H1 (cell line): ENCODE results near the gene ADM. TPM values are rescaled to one million over a fixed set of nuclear protein-coding genes. Genes with fewer than 3 reads are reported as not detected.

ENCODE experiments used
- ASH2L ChIP-seq: fragments of 200-600, 300-600 bp; sonication (generic); IDR thresholded peaks from one replicate; pipeline ENCODE4 v1.7.1; 2017; ENCODE audit warnings: low read length
- GABPA ChIP-seq: IDR thresholded peaks from 2 replicates; pipeline ENCODE4 v1.6.1; 2011; ENCODE audit warnings: mild to moderate bottlenecking, low read length, moderate library complexity, borderline replicate concordance; ENCODE audit not compliant: insufficient read depth
- JUN ChIP-seq: IDR thresholded peaks from 2 replicates; pipeline ENCODE4 v1.6.1; 2011; ENCODE audit warnings: low read depth, mild to moderate bottlenecking, improper control_type of control experiment, low read length
- KDM4A ChIP-seq: IDR thresholded peaks from one replicate; pipeline ENCODE4 v1.7.1; 2012; ENCODE audit warnings: low read depth, mild to moderate bottlenecking, moderate library complexity, low read length, inconsistent platforms; ENCODE audit not compliant: severe bottlenecking
- POLR2A ChIP-seq, 2 experiments: IDR thresholded peaks; 1 replicate in 1 of 2; 2 replicates in 1 of 2; pipeline ENCODE4 v1.6.1; 2011; ENCODE audit warnings: low read depth in 2 of 2, low read length in 2 of 2, mild to moderate bottlenecking in 2 of 2; ENCODE audit errors: control extremely low read depth in 1 of 2
- RNF2 ChIP-seq: fragments of 200-900, 300-1000 bp; sonication (generic); IDR thresholded peaks from 2 replicates; pipeline ENCODE4 v1.7.1; 2016; ENCODE audit warnings: borderline replicate concordance, low read depth, mild to moderate bottlenecking, antibody characterized with exemption, low read length; ENCODE audit not compliant: poor library complexity, severe bottlenecking; ENCODE audit errors: missing control alignments
- RXRA ChIP-seq: IDR thresholded peaks from 2 replicates; pipeline ENCODE4 v1.6.1; 2011; ENCODE audit warnings: low read depth, mild to moderate bottlenecking, low read length, moderate library complexity; ENCODE audit not compliant: insufficient read depth
- SP2 ChIP-seq: IDR thresholded peaks from 2 replicates; pipeline ENCODE4 v1.6.1; 2012; ENCODE audit warnings: mild to moderate bottlenecking, low read length, inconsistent platforms
- SP4 ChIP-seq: IDR thresholded peaks from 2 replicates; pipeline ENCODE4 v1.6.1; 2012; ENCODE audit warnings: low read length, inconsistent platforms
- TBP ChIP-seq: IDR thresholded peaks from 2 replicates; pipeline ENCODE4 v1.6.1; 2011; ENCODE audit warnings: low read depth, low read length, improper control_type of control experiment
- USF2 ChIP-seq: IDR thresholded peaks from 2 replicates; pipeline ENCODE4 v1.6.1; 2011; ENCODE audit warnings: low read length, improper control_type of control experiment
- polyA plus RNA-seq, 7 experiments: library from polyadenylated mRNA; depleted of rRNA in 3 of 7; stranded (reverse) in 5 of 7; unstranded in 2 of 7; fragments of >200 nt in 5 of 7; fragments of 200-250 nt in 2 of 7; gene quantifications; 1 replicate in 5 of 7; 2 replicates in 1 of 7; 4 replicates in 1 of 7; pipeline versions ENCODE4 v1.2.1 to v1.2.3, GENCODE V29; 2011 to 2013; ENCODE audit warnings: missing spikeins in 2 of 7, mixed read lengths in 2 of 7
- total RNA-seq: library from RNA; stranded (reverse); fragmentation: NEBNext Ultra II Directional; extraction: Animal tissue kit (Norgen Biotek cat#: 25700); gene quantifications from 2 replicates; pipeline ENCODE4 v1.2.1, GENCODE V29; 2021

ADM gene
- total and polyA plus RNA-seq, 2 of the 8 experiments (the other 6 are each of a cell fraction or from before 2014, with no cell fraction given), result 94.1 to 95.6 TPM

GRCh38 chr11:10351765-10352641 lies 47.1 kb downstream of the ADM start (continued):
- TF ChIP-seq USF2, result no peak
- peak; percentile 55 to 70 for TF ChIP-seq POLR2A (IDR thresholded peaks at IDR 0.05; ENCODE audit: control extremely low read depth in 1 of 2, low read depth in 2 of 2, low read length in 2 of 2)
- TF ChIP-seq KDM4A, result no peak
- TF ChIP-seq ASH2L, result peak; percentile 79
- no peak for TF ChIP-seq GABPA
- no peak for TF ChIP-seq RNF2
- peak; percentile 29; the same call in 1 of the 2 replicates for TF ChIP-seq TBP
- no peak for TF ChIP-seq SP4
- TF ChIP-seq SP2, result no peak
- TF ChIP-seq RXRA, result 0 out of 2 replicates have a peak, but pooled peaks have one; percentile 29
- TF ChIP-seq JUN, result peak; percentile 74; the same call in 1 of the 2 replicates
